DLD1 (cell line): Measurements from ENCODE around the gene PACS1.

ENCODE experiments used
- in situ Hi-C: cut with HindIII; loops from 2 replicates; pipeline ENCODE4 v1.10.0; 2017; ENCODE audit warnings: low sequenced_read_pairs

Gene PACS1

GRCh38 chr11:66281776-66282467 is 211.8 kb downstream of the PACS1 start:
- in situ Hi-C loops: no loop called here

- in situ Hi-C loops: no loop called here
Observed at GRCh38 chr11:66282468-66283455, 212.7 kb downstream of the PACS1 start.

- in situ Hi-C loops: no loop called here
Observed at GRCh38 chr11:66283461-66284105, 213.5 kb downstream of the PACS1 start.

GRCh38 chr11:66284526-66285078 is 214.5 kb downstream of the PACS1 start:
- in situ Hi-C loops: no loop called here

- in situ Hi-C loops: no loop called here
Observed at GRCh38 chr11:66285250-66285947, 215.3 kb downstream of the PACS1 start.

- in situ Hi-C loops: no loop called here
Observed at GRCh38 chr11:66286699-66287098, 216.6 kb downstream of the PACS1 start.

- in situ Hi-C loops: no loop called here
Observed at GRCh38 chr11:66287211-66287888, 217.3 kb downstream of the PACS1 start.

- in situ Hi-C loops: no loop called here
Observed at GRCh38 chr11:66287889-66288670, 218.0 kb downstream of the PACS1 start.

- in situ Hi-C loops: no loop called here
Observed at GRCh38 chr11:66288671-66289547, 218.8 kb downstream of the PACS1 start, which contains the start of gene YIF1A. YIF1A (minus strand) TSS chr11:66289143; CDS start chr11:66288985, 158 bp downstream.

GRCh38 chr11:66289548-66290329 is 219.7 kb downstream of the PACS1 start:
- in situ Hi-C loops: no loop called here

GRCh38 chr11:66290330-66290621 is 220.2 kb downstream of the PACS1 start:
- in situ Hi-C loops: no loop called here

- in situ Hi-C loops: no loop called here
Observed at GRCh38 chr11:66291303-66291705, 221.2 kb downstream of the PACS1 start.

- in situ Hi-C loops: no loop called here
Observed at GRCh38 chr11:66291706-66292542, 221.9 kb downstream of the PACS1 start, which contains the start of gene TMEM151A. TMEM151A (plus strand) TSS chr11:66291894; CDS start chr11:66292014, 120 bp downstream.

GRCh38 chr11:66292543-66293332 is 222.7 kb downstream of the PACS1 start:
- in situ Hi-C loops: no loop called here

- in situ Hi-C loops: no loop called here
Observed at GRCh38 chr11:66293352-66293751, 223.3 kb downstream of the PACS1 start.
